Measurements from ENCODE around the gene CADM1. TPM values are rescaled to one million over a fixed set of nuclear protein-coding genes. Genes with fewer than 3 reads are reported as not detected.

The CADM1 gene
- total and polyA plus RNA-seq, 10 of the 15 experiments (the other 5 are each of a cell fraction or from before 2014, with no cell fraction given) = 0.03 to 0.48 (median 0.15) TPM; not detected in 3

- H3K9me3 ChIP-seq (replicated peaks; ENCODE audit: control insufficient read depth, insufficient read depth, low read length) = no peaks in the 10 kb centered on the region; the same call in 2 of the 3 replicates
- ChIA-PET CTCF (interaction anchor here (0.8 kb wide), 1 partner anchor 19 kb away, joined by 3 read pairs; no protein-coding TSS in a partner anchor), POLR2A (no interaction called here), RAD21 (ENCODE audit: unreplicated experiment) (interaction anchor here (0.6 to 1.2 kb wide), 2 partner anchors 84 to 647 kb away, joined by 4 to 6 read pairs; no protein-coding TSS in a partner anchor), SMC1A (ENCODE audit: uncharacterized antibody, unreplicated experiment) (interaction anchor here (1.2 kb wide), 1 partner anchor 39 kb away, joined by 3 read pairs; no protein-coding TSS in a partner anchor)
- FAIRE-seq (no peak), DNase-seq (ENCODE audit: low read depth, low spot score) (no peak), ATAC-seq (no peak)
- H3K4me1 ChIP-seq (ENCODE audit: control insufficient read depth, insufficient read depth, low read length) = peaks cover 7% of the 10 kb centered on the region; the same call in 1 of the 2 replicates
- no peaks in the 10 kb centered on the region for H3K36me3 ChIP-seq (ENCODE audit: control insufficient read depth in 2 of 2, insufficient read depth in 2 of 2, low read length in 1 of 2)
- no peaks in the 10 kb centered on the region for H3K79me2 ChIP-seq (ENCODE audit: control insufficient read depth, insufficient read depth, low read length)
- no peak overlapping the region for H3K9ac ChIP-seq (ENCODE audit: control insufficient read depth, insufficient read depth, low read length)
- 41% methylated on average over 8 of the region's 8 CpGs for WGBS (ENCODE audit: insufficient coverage, insufficient replicate concordance, low lambda C conversion rate, missing lambda C conversion rate)
- TF ChIP-seq SREBF2 (IDR thresholded peaks at IDR 0.05; ENCODE audit: low read length) = no peak
- TF ChIP-seq FOXM1 (IDR thresholded peaks at IDR 0.05; ENCODE audit: low read depth, low read length) = no peak
- TF ChIP-seq, protein P1, sequence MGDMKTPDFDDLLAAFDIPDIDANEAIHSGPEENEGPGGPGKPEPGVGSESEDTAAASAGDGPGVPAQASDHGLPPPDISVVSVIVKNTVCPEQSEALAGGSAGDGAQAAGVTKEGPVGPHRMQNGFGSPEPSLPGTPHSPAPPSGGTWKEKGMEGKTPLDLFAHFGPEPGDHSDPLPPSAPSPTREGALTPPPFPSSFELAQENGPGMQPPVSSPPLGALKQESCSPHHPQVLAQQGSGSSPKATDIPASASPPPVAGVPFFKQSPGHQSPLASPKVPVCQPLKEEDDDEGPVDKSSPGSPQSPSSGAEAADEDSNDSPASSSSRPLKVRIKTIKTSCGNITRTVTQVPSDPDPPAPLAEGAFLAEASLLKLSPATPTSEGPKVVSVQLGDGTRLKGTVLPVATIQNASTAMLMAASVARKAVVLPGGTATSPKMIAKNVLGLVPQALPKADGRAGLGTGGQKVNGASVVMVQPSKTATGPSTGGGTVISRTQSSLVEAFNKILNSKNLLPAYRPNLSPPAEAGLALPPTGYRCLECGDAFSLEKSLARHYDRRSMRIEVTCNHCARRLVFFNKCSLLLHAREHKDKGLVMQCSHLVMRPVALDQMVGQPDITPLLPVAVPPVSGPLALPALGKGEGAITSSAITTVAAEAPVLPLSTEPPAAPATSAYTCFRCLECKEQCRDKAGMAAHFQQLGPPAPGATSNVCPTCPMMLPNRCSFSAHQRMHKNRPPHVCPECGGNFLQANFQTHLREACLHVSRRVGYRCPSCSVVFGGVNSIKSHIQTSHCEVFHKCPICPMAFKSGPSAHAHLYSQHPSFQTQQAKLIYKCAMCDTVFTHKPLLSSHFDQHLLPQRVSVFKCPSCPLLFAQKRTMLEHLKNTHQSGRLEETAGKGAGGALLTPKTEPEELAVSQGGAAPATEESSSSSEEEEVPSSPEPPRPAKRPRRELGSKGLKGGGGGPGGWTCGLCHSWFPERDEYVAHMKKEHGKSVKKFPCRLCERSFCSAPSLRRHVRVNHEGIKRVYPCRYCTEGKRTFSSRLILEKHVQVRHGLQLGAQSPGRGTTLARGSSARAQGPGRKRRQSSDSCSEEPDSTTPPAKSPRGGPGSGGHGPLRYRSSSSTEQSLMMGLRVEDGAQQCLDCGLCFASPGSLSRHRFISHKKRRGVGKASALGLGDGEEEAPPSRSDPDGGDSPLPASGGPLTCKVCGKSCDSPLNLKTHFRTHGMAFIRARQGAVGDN (IDR thresholded peaks at IDR 0.05) = no peak
- no peak for TF ChIP-seq EP300 (IDR thresholded peaks at IDR 0.05; ENCODE audit: borderline replicate concordance in 1 of 2, control insufficient read depth in 1 of 2, low read depth in 2 of 2, low read length in 2 of 2)
- no peak for TF ChIP-seq MEF2A (IDR thresholded peaks at IDR 0.05; ENCODE audit: insufficient read depth, low read depth, low read length)
- H3K4me3 ChIP-seq = no peak overlapping the region
- intact Hi-C loops (cut with micrococcal nuclease; ENCODE audit: unreplicated experiment) = loop anchor here (10.0 kb wide), 1 partner anchor 423 kb away; no protein-coding TSS in a partner anchor
- H3K4me2 ChIP-seq (ENCODE audit: control insufficient read depth, insufficient read depth) = no peak overlapping the region; the same call in 1 of the 2 replicates
- H3K27ac ChIP-seq (ENCODE audit: control insufficient read depth, insufficient read depth) = no peak overlapping the region
- H2AFZ ChIP-seq (ENCODE audit: control insufficient read depth, low read depth, low read length) = no peak overlapping the region
- BruUV-seq (replicated peaks) = no TSS peak
- in situ Hi-C loops (cut with MboI) = no loop called here
- no peaks in the 10 kb centered on the region for H4K20me1 ChIP-seq (ENCODE audit: control insufficient read depth, insufficient read depth)
- H3K27me3 ChIP-seq (replicated peaks in 1 of 2; ENCODE audit: control insufficient read depth in 2 of 2, insufficient read depth in 2 of 2, low read length in 1 of 2) = peaks cover 12 to 28% of the 10 kb centered on the region in 2 experiments
Measured at GRCh38 chr11:115501502-115501892, 2.7 kb downstream of the CADM1 start.
